Parathyroid adenoma (tissue), 2 donors: Measurements from ENCODE around the gene AFF1.
"Not testable (repeated sequence)": the region's sequence is repeated elsewhere in the genome, so short reads cannot be mapped to it uniquely, and the experiment has no call there.

Experiments used
- H2AFZ ChIP-seq: fragments of 300-600 bp; sonication (generic); one replicate; pipeline ENCODE4 v1.7.0; 2017; ENCODE audit warnings: antibody characterized with exemption, mild to moderate bottlenecking
- H3K27ac ChIP-seq: fragments of 300-600 bp; sonication (generic); one replicate; pipeline ENCODE4 v1.7.0; 2017
- H3K27me3 ChIP-seq: fragments of 300-600 bp; sonication (generic); one replicate; pipeline ENCODE4 v1.7.0; 2017; ENCODE audit warnings: low read length; ENCODE audit not compliant: control insufficient read depth, insufficient read depth
- H3K36me3 ChIP-seq: fragments of 300-600 bp; sonication (generic); one replicate; pipeline ENCODE4 v1.7.0; 2017; ENCODE audit warnings: low read length; ENCODE audit not compliant: control insufficient read depth, insufficient read depth
- H3K4me1 ChIP-seq: fragments of 300-600 bp; sonication (generic); one replicate; pipeline ENCODE4 v1.7.0; 2017; ENCODE audit warnings: control low read depth
- H3K4me2 ChIP-seq: fragments of 300-600 bp; sonication (generic); one replicate; pipeline ENCODE4 v1.7.0; 2017; ENCODE audit warnings: low read length
- H3K4me3 ChIP-seq: fragments of 300-600 bp; sonication (generic); one replicate; pipeline ENCODE4 v1.7.0; 2017; ENCODE audit warnings: low read depth, low read length
- H3K79me2 ChIP-seq: fragments of 300-600 bp; sonication (generic); one replicate; pipeline ENCODE4 v1.7.0; 2017; ENCODE audit warnings: control low read depth
- H3K9ac ChIP-seq: fragments of 300-600 bp; sonication (generic); one replicate; pipeline ENCODE4 v1.7.0; 2017; ENCODE audit warnings: mild to moderate bottlenecking
- H3K9me3 ChIP-seq: fragments of 300-600 bp; sonication (generic); one replicate; pipeline ENCODE4 v1.7.0; 2017; ENCODE audit warnings: low read length; ENCODE audit not compliant: control insufficient read depth
- CTCF ChIP-seq: fragments of 300-600 bp; sonication (generic); IDR thresholded peaks from one replicate; pipeline ENCODE4 v1.7.0; 2017; ENCODE audit warnings: antibody characterized with exemption, mild to moderate bottlenecking
- donor health status: primary hyperparathyroidism.

The AFF1 gene

GRCh38 chr4:87079967-87080366 is 145.2 kb downstream of the AFF1 start:
- H3K36me3 ChIP-seq: no peaks in the 10 kb centered on the region
- H3K27me3 ChIP-seq: no peaks in the 10 kb centered on the region
- H3K4me2 ChIP-seq: no peak overlapping the region
- H2AFZ ChIP-seq: no peak overlapping the region
- no peak for TF ChIP-seq CTCF
- no peaks in the 10 kb centered on the region for H3K9me3 ChIP-seq
- peaks cover 3% of the 10 kb centered on the region for H3K4me1 ChIP-seq
- H3K9ac ChIP-seq: no peak overlapping the region
- H3K27ac ChIP-seq: peak overlapping the region; percentile 70
- H3K4me3 ChIP-seq: no peak overlapping the region
- H3K79me2 ChIP-seq: peaks cover 22% of the 10 kb centered on the region

- Histone ChIP-seq H3K9me3 (no peaks in the 10 kb centered on the region), H3K27me3 (no peaks in the 10 kb centered on the region), H3K36me3 (no peaks in the 10 kb centered on the region), H3K9ac (no peak overlapping the region), H3K4me2 (no peak overlapping the region), H3K79me2 (peaks cover 22% of the 10 kb centered on the region), H3K4me1 (peaks cover 3% of the 10 kb centered on the region), H2AFZ (no peak overlapping the region), H3K4me3 (no peak overlapping the region), H3K27ac (no peak overlapping the region)
- no peak for TF ChIP-seq CTCF
Observed at GRCh38 chr4:87080462-87080861, 145.7 kb downstream of the AFF1 start.

- Histone ChIP-seq H2AFZ (no peak overlapping the region), H3K4me2 (no peak overlapping the region), H3K36me3 (no peaks in the 10 kb centered on the region), H3K9me3 (no peaks in the 10 kb centered on the region), H3K79me2 (peaks cover 26% of the 10 kb centered on the region), H3K27ac (no peak overlapping the region), H3K4me1 (peaks cover 3% of the 10 kb centered on the region), H3K4me3 (no peak overlapping the region), H3K9ac (no peak overlapping the region), H3K27me3 (no peaks in the 10 kb centered on the region)
- TF ChIP-seq CTCF: no peak
Observed at GRCh38 chr4:87081826-87082225, 147.0 kb downstream of the AFF1 start.

- not testable (repeated sequence) for H3K9me3 ChIP-seq, H2AFZ ChIP-seq, H3K27me3 ChIP-seq, H3K4me2 ChIP-seq, H3K4me1 ChIP-seq, H3K36me3 ChIP-seq, H3K4me3 ChIP-seq, H3K27ac ChIP-seq, H3K9ac ChIP-seq
- H3K79me2 ChIP-seq: peaks cover 25% of the 10 kb centered on the region
Observed at GRCh38 chr4:87085732-87086131, 150.9 kb downstream of the AFF1 start.

GRCh38 chr4:87086143-87086805 is 151.5 kb downstream of the AFF1 start:
- Histone ChIP-seq H3K4me1 (no peaks in the 10 kb centered on the region), H3K4me2 (no peak overlapping the region), H3K27ac (no peak overlapping the region), H3K36me3 (no peaks in the 10 kb centered on the region), H2AFZ (no peak overlapping the region), H3K27me3 (no peaks in the 10 kb centered on the region), H3K79me2 (peaks cover 23% of the 10 kb centered on the region), H3K4me3 (no peak overlapping the region), H3K9me3 (no peaks in the 10 kb centered on the region), H3K9ac (no peak overlapping the region)
- TF ChIP-seq CTCF: no peak
